ENCODE measurements around the gene UACA. TPM values are rescaled to one million over a fixed set of nuclear protein-coding genes. Genes with fewer than 3 reads are reported as not detected.
A peak's percentile ranks its signal among the peaks of the same experiment; 100 is the strongest.
"Not testable (repeated sequence)": the region's sequence is repeated elsewhere in the genome, so short reads cannot be mapped to it uniquely, and the experiment has no call there.

The UACA gene
- total and polyA plus RNA-seq, 3 donors from 2014 or later, result 10.2 to 65.1 (median 56.9) TPM

DNA sequence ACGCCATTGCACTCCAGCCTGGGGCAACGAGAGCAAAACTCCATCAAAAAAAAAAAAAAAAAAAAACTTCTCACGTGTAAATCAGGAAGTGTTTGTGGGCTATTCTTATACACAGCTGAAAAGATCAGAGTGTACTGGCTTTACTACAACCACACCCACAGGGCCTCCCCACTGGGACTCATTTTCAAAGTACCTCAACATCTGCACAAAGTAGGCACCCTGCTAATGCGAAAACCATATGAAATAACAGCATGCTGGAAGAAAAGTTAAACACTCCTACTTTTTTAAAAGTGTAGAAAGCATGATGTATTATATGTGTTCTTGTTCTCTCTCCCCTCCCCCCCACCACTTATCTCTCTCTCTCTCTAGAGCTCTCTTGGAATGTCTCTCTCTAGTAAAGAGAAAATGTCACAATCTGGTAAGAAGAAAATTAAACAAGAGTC, 11.1 kb downstream of the UACA start:
- peak; percentile 77 for DNase-seq
- Histone ChIP-seq H3K9me3 (no peaks in the 10 kb centered on the region), H3K4me3 (no peak overlapping the region), H3K4me1 (peaks cover 13% of the 10 kb centered on the region), H3K27ac (peak overlapping the region in 1 of 2 donors; percentile 74), H3K27me3 (no peaks in the 10 kb centered on the region), H3K36me3 (ENCODE audit: low read depth, missing control alignments) (no peaks in the 10 kb centered on the region)
- intact Hi-C loops (cut with DNase I; ENCODE audit: low total_unique reads), result no loop called here
- no peak for TF ChIP-seq POLR2A (IDR thresholded peaks at IDR 0.05)
- TF ChIP-seq, protein P1, sequence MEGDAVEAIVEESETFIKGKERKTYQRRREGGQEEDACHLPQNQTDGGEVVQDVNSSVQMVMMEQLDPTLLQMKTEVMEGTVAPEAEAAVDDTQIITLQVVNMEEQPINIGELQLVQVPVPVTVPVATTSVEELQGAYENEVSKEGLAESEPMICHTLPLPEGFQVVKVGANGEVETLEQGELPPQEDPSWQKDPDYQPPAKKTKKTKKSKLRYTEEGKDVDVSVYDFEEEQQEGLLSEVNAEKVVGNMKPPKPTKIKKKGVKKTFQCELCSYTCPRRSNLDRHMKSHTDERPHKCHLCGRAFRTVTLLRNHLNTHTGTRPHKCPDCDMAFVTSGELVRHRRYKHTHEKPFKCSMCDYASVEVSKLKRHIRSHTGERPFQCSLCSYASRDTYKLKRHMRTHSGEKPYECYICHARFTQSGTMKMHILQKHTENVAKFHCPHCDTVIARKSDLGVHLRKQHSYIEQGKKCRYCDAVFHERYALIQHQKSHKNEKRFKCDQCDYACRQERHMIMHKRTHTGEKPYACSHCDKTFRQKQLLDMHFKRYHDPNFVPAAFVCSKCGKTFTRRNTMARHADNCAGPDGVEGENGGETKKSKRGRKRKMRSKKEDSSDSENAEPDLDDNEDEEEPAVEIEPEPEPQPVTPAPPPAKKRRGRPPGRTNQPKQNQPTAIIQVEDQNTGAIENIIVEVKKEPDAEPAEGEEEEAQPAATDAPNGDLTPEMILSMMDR (IDR thresholded peaks at IDR 0.05), result no peak
- 46 to 53% methylated on average over 4 of the region's 4 CpGs for WGBS, 2 donors

DNA sequence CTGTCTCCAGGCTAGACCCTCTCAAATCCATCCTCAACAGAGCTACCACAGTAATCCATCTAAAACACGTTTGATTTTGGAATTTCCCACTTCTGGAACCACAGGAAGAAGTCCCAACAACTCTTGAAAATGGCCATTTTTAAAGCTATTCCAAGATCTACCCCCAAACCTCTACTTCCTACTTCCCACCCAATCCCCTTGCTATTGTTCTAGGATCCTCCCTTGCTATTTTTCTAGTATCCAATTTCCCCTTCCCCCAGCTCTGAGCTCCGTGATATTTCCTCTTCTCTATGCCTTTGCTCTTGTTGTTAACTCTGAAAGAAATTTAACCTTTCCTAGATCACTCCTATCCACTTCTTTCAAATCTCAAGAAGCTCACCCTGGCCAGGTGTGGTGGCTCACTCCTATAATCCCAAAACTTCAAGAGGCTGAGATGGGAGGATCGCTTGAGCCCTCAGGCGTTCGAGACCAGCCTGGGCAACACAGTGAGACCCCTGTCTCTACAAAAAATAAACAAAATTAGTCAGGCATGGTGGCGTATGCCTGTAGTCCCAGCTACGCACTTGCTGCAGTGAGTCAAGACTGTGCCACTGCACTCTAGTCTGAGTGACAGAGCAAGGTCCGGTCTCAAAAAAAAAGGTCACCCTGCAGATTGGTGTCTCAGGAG, 13.0 kb downstream of the UACA start:
- Histone ChIP-seq H3K4me3 (no peak overlapping the region), H3K9me3 (no peaks in the 10 kb centered on the region), H3K27ac (peak overlapping the region in 1 of 2 donors; percentile 29), H3K27me3 (no peaks in the 10 kb centered on the region), H3K36me3 (ENCODE audit: low read depth, missing control alignments) (no peaks in the 10 kb centered on the region), H3K4me1 (peaks cover 13% of the 10 kb centered on the region)
- TF ChIP-seq, protein P1 (IDR thresholded peaks at IDR 0.05), result no peak
- no peak for TF ChIP-seq POLR2A (IDR thresholded peaks at IDR 0.05)
- intact Hi-C loops (cut with DNase I; ENCODE audit: low total_unique reads), result no loop called here
- 76 to 92% methylated on average over 8 of the region's 8 CpGs for WGBS, 2 donors
- DNase-seq, result no peak

DNA sequence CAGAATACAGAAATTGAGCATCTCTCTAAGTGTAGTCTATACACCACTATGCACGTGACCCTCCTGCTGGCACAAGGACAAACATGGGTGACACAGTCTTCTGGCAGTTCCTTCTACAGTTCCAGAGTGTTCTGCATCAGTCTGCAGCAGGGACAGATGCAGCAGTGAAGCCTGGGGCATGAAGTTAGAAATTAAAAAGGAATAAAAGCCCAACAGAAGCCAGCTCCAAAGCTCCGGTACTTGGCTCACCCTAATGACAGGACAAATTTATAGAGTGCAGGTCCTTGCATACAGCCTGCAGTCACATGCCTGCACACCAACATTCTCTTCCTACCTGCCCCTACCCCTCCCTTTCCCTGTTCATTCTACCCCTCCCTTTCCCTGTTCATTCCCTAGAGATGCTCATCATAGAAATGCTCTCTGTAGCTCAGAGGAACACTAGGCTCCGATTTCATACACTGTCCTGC, 15.0 kb downstream of the UACA start:
- Histone ChIP-seq H3K9me3 (no peaks in the 10 kb centered on the region), H3K4me3 (no peak overlapping the region), H3K36me3 (ENCODE audit: low read depth, missing control alignments) (no peaks in the 10 kb centered on the region), H3K27ac (no peak overlapping the region), H3K4me1 (peaks cover 14% of the 10 kb centered on the region), H3K27me3 (no peaks in the 10 kb centered on the region)
- TF ChIP-seq, protein P1 (IDR thresholded peaks at IDR 0.05), result no peak
- no peak for TF ChIP-seq POLR2A (IDR thresholded peaks at IDR 0.05)
- WGBS, 2 donors, result 32 to 37% methylated on average over 3 of the region's 3 CpGs
- intact Hi-C loops (cut with DNase I; ENCODE audit: low total_unique reads), result no loop called here
- DNase-seq, result peak; percentile 60

DNA sequence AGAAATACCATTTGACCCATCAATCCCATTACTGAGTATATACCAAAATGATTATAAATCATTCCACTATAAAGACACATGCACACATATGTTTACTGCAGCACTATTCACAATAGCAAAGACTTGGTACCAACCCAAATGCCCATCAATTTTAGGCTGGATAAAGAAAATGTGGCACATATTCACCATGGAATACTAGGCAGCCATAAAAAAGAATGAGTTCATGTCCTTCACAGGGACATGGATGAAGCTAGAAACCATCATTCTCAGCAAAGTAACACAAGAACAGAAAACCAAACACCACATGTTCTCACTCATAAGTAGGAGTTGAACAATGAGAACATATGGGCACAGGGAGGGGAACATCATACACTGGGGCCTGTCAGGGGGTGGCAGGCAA, 16.8 kb downstream of the UACA start:
- H3K27me3 ChIP-seq, H3K27ac ChIP-seq: not testable (repeated sequence)

DNA sequence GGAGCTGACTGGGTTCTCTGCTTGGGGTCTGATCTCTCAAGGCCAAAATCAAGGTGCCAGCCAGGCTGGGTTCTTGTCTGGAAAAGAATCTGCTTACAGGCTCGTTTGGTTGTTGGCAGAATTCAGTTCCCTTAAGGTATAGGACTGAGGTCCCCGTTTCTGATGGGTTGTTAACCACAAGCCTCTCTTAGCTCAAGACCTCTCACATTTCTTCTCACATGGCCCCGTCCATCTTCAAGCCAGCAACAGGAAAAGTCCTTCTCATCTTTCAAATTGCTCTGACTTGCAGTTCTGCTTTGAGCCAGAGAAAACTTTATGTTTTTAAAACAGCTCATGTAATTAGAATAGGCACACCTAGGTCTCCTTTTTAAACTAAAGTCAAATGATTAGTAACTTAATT, 20.4 kb downstream of the UACA start:
- TF ChIP-seq, protein P1 (IDR thresholded peaks at IDR 0.05), result no peak
- no peak overlapping the region for H3K4me3 ChIP-seq
- WGBS, 2 donors, result 51 to 64% methylated on average over 3 of the region's 3 CpGs
- DNase-seq, result no peak
- H3K27me3 ChIP-seq, result no peaks in the 10 kb centered on the region
- peak overlapping the region in 1 of 2 donors; percentile 81 for H3K27ac ChIP-seq
- H3K36me3 ChIP-seq (ENCODE audit: low read depth, missing control alignments), result no peaks in the 10 kb centered on the region
- H3K4me1 ChIP-seq, result peaks cover 23% of the 10 kb centered on the region
- intact Hi-C loops (cut with DNase I; ENCODE audit: low total_unique reads), result no loop called here
- H3K9me3 ChIP-seq, result no peaks in the 10 kb centered on the region

More for the DNA sequence above, 16.8 kb downstream of the UACA start:
- H3K9me3 ChIP-seq; intact Hi-C loops (cut with DNase I; ENCODE audit: low total_unique reads); DNase-seq; H3K36me3 ChIP-seq (ENCODE audit: low read depth, missing control alignments); H3K4me3 ChIP-seq: not testable (repeated sequence)
- H3K4me1 ChIP-seq, result peaks cover 20% of the 10 kb centered on the region
